Activated CD8-positive, alpha-beta memory T cell treated with anti-CD3 and anti-CD28 coated beads for 1 hour (primary cell): ENCODE results near the gene ADAMTS3.
"Not testable (repeated sequence)": the region's sequence is repeated elsewhere in the genome, so short reads cannot be mapped to it uniquely, and the experiment has no call there.

ENCODE experiments used
- DNase-seq, 2 donors: peaks; one replicate each; pipeline ENCODE4 v3.0.0-alpha.2; 2020; ENCODE audit warnings: low read depth in 1 of 2; ENCODE audit errors: extremely low read depth in 1 of 2

ADAMTS3 gene

GRCh38 chr4:72484981-72485380, 84.0 kb downstream of the ADAMTS3 start:
- no peak for DNase-seq

GRCh38 chr4:72473434-72473900, 95.6 kb downstream of the ADAMTS3 start:
- DNase-seq: no peak

DNA sequence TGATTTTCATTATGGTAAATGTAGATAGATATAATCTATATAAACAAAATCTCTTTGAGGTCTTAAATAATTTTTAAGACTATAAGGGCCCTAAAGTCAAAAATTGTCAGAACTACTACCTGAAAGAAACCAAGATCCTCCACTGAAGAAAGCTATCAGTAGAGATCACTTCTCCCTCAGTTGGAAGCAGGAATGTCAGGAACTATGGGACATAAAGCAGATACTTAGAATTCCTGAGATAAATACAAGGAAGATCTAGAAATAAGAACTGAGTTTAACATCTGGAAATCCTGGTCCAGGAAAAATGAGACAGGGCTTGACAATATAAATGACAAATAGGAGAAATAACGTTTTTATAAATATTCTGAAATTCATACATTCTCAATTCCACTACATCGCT, 97.2 kb downstream of the ADAMTS3 start:
- DNase-seq: no peak

- no peak for DNase-seq
Observed at GRCh38 chr4:72468904-72469502, 100.0 kb downstream of the ADAMTS3 start.

GRCh38 chr4:72467633-72468032, 101.4 kb downstream of the ADAMTS3 start:
- DNase-seq: no peak

GRCh38 chr4:72463724-72464123, 105.3 kb downstream of the ADAMTS3 start:
- no peak for DNase-seq

- DNase-seq: no peak
Observed at GRCh38 chr4:72457158-72457557, 111.9 kb downstream of the ADAMTS3 start.

GRCh38 chr4:72451349-72451748, 117.7 kb downstream of the ADAMTS3 start:
- no peak for DNase-seq

GRCh38 chr4:72449705-72450104, 119.3 kb downstream of the ADAMTS3 start:
- DNase-seq: no peak

GRCh38 chr4:72448231-72448630, 120.8 kb downstream of the ADAMTS3 start:
- DNase-seq: no peak

DNA sequence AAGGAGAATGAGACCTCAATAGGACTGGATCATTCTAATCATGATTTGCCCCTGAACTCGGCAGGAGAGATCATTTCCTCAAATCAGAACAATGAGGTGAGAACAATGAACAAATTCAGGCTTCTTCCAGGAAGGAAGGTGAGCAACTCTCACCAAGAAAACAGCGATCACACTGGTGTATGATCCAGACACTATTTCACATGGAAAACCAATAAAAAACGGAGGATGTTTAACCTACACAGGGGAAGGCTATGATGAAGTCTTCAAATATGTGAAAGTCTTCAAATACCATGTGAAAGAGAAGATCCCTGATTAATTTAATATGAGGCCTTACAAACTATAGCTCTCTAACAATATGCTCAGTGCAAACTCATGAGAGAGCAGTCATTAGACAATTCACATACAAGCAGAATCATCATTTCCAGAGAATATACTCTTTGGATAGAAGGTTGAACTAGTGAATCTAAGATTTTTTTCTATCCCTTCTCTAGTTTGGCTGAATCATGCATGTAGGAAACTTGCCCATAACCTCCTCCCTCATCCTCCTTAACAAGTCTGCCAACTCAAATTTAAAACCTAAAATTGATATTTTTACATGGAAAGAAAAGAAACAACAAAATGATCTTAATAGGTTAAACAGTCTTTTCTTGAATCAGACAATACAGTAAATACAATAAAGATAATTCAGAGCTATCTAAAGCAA, 122.5 kb downstream of the ADAMTS3 start:
- DNase-seq: no peak

DNA sequence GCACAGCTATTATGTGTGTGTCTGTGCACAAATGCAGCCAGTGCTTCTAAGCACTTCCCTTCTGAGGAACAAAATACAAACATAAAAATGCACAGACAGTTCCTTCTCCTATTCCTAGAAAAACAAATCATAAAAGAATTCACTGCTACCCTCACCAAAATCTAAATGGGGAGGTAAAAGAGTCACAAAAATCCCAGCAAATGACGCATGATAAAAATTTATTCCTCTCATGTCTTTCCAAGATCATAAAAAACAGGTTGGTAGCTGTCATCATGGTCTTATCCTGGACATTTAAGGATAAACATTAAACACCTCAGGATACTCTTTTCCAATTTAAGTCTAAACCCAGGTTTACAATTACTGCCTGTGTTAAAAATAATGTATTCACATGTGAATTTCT, 124.9 kb downstream of the ADAMTS3 start:
- DNase-seq: no peak

DNA sequence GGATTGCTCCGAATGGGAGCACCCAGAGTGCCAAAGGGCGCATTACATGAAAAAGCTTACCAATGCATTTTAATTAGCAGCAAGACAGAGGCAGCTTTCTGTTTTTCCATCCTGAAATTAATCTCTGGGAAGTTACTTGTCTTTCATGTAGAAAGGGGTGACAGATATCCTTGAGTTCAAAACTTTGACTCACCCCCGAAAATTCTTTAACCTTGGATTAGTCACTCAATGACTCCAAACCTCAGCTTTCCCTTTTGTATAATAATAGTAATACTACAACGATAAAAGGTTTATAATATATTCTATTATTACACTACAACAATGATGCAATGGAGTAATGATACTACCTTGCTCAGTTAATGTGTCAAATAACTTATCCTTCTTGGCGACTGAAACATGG, 126.3 kb downstream of the ADAMTS3 start:
- DNase-seq: no peak

GRCh38 chr4:72442147-72442546, 126.9 kb downstream of the ADAMTS3 start:
- no peak for DNase-seq

GRCh38 chr4:72440386-72440785, 128.6 kb downstream of the ADAMTS3 start:
- no peak for DNase-seq

- DNase-seq: no peak
Observed at GRCh38 chr4:72432975-72433374, 136.0 kb downstream of the ADAMTS3 start.

DNA sequence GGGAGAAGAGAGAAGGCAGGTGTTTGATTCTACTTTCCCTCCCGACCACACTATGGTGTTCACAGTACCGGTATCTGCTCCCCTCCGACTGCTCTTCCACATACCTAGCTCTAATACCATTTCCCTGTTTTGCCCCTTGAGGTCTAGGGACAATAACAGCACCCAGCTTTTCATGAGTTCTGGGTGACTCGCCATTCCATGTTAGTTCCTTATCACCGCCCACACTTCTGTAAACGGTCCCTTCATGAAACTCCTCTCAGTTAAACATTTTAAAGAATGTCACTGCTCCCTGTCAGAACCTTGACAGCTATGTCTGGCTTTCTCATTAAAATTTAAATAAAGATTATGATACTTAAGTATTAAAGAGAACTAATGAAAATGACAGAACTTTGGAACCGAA, 136.7 kb downstream of the ADAMTS3 start:
- DNase-seq: no peak

DNA sequence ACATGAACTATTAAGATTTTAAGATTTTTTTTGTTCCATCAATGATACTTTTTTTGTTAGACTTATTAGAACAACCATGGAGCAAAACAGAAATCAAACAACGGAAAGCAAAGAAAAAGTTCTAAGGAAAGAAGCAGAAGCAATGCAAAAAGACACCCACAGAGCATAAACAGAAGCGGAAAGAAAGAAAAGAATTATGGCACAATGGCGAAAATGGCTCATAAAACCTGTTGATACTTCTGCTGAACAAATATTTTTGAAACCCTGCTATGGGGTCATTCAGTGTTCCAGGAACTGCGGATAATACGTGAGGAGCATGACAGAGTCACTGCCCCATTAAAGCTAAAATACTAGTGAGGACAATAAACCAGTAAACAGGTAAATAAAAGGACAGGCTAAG, 138.0 kb downstream of the ADAMTS3 start:
- no peak for DNase-seq

DNA sequence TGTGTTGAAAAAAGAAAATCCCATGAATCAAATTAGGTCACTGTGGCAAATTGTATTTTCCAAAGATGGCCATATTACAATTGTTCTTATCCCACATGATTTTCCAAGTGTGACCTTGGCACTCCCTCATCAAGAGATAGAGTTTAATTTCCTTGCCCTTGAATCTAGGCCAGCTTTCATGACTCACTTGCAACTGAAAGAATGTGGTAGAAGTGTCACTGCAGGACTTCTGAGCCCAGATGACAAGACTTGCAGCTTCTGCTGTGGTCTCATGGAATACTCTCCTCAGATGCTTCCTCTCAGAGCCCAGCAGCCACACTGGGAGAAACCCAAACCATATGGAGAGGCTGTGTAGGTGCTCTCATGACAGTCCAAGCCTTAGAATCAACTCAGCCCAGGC, 139.0 kb downstream of the ADAMTS3 start:
- no peak for DNase-seq

- no peak for DNase-seq
Observed at GRCh38 chr4:72429397-72429889, 139.6 kb downstream of the ADAMTS3 start.

- no peak for DNase-seq
Observed at GRCh38 chr4:72427057-72427456, 142.0 kb downstream of the ADAMTS3 start.

GRCh38 chr4:72425908-72426307, 143.1 kb downstream of the ADAMTS3 start:
- not testable (repeated sequence) for DNase-seq
